Stomach (tissue), 4 donors: ENCODE measurements around the gene RFXANK.

Experiments
- CTCF ChIP-seq, 7 experiments: fragments of 450-650 bp in 4 of 7; fragments of 200-600 bp in 3 of 7; sonication (generic) in 3 of 7; IDR thresholded peaks; one replicate each; pipeline ENCODE4 v1.5.1; 2016 to 2019; ENCODE audit warnings: antibody characterized with exemption in 7 of 7, control low read depth in 2 of 7, mild to moderate bottlenecking in 1 of 7
- POLR2A ChIP-seq, 4 donors: fragments of 450-650 bp; IDR thresholded peaks; one replicate each; pipeline ENCODE4 v1.6.1; 2016; ENCODE audit warnings: antibody characterized with exemption in 4 of 4, control low read depth in 2 of 4, mild to moderate bottlenecking in 1 of 4, moderate library complexity in 1 of 4
- POLR2AphosphoS5 ChIP-seq, 3 donors: sonication (generic); formaldehyde crosslinking; IDR thresholded peaks; one replicate each; pipeline ENCODE4 v1.6.1; 2016; ENCODE audit warnings: antibody characterized with exemption in 3 of 3

GRCh38 chr19:19192910-19193423, 909 bp downstream of the RFXANK start:
- no peak for TF ChIP-seq POLR2A (IDR thresholded peaks at IDR 0.05)
- no peak for TF ChIP-seq CTCF (IDR thresholded peaks at IDR 0.05)
- TF ChIP-seq POLR2AphosphoS5 (IDR thresholded peaks at IDR 0.05) = no peak
